Neuron (in vitro differentiated cells): Measurements from ENCODE around the gene IER3.
A peak's percentile ranks its signal among the peaks of the same experiment; 100 is the strongest.

Experiments used
- H2AFZ ChIP-seq: one replicate; pipeline ENCODE4 v1.6.1; 2013; ENCODE audit warnings: low read depth, mild to moderate bottlenecking, inconsistent platforms, low read length, moderate library complexity
- H3K27me3 ChIP-seq: one replicate; pipeline ENCODE4 v1.6.1; 2013; ENCODE audit warnings: low read length; ENCODE audit not compliant: insufficient read depth
- H3K36me3 ChIP-seq: one replicate; pipeline ENCODE4 v1.6.1; 2013; ENCODE audit warnings: low read length; ENCODE audit not compliant: insufficient read depth
- H3K4me1 ChIP-seq: one replicate; pipeline ENCODE4 v1.6.1; 2013; ENCODE audit warnings: low read length; ENCODE audit not compliant: insufficient read depth
- H3K4me3 ChIP-seq: 2 replicates; pipeline ENCODE4 v1.5.1; 2013; ENCODE audit warnings: mild to moderate bottlenecking, low read length, moderate library complexity
- H3K9me3 ChIP-seq: one replicate; pipeline ENCODE4 v1.6.1; 2013; ENCODE audit warnings: low read length

IER3 gene, protein sequence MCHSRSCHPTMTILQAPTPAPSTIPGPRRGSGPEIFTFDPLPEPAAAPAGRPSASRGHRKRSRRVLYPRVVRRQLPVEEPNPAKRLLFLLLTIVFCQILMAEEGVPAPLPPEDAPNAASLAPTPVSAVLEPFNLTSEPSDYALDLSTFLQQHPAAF

DNA sequence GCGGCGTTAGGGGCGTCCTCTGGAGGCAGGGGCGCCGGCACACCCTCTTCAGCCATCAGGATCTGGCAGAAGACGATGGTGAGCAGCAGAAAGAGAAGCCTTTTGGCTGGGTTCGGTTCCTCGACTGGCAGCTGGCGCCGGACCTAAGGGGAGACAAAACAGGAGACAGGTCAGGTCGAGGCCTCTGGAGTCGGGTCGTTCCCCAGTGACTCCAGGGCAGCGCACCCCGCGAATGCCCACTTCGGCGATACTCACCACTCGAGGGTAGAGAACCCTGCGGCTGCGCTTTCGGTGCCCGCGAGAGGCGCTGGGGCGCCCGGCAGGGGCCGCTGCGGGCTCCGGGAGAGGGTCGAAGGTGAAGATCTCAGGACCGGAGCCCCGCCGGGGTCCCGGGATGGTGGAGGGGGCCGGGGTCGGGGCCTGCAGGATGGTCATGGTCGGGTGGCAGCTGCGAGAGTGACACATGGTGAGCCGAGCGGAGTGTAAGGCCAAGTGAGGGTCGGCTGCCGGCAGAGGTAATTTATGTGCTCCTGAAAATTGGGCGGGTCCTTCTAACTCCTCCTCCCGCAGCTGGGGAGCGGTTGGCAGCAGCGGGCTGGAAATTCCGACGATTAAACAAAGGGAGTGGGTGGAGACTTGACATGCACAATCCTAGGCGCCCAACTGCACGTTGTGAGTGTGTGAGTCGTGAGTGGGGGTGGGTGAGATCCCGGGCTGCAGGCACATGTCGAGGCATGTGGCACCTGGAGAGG is at the start of gene IER3:
Gene IER3 (minus strand): TSS at position 494 of the 752 bp plus-strand sequence. CDS start 29 bp downstream, at position 465.
- H3K9me3 ChIP-seq, result no peaks in the 10 kb centered on the region
- no peaks in the 10 kb centered on the region for H3K27me3 ChIP-seq
- peak within 1 kb of the TSS; percentile 91 for H3K4me3 ChIP-seq

DNA sequence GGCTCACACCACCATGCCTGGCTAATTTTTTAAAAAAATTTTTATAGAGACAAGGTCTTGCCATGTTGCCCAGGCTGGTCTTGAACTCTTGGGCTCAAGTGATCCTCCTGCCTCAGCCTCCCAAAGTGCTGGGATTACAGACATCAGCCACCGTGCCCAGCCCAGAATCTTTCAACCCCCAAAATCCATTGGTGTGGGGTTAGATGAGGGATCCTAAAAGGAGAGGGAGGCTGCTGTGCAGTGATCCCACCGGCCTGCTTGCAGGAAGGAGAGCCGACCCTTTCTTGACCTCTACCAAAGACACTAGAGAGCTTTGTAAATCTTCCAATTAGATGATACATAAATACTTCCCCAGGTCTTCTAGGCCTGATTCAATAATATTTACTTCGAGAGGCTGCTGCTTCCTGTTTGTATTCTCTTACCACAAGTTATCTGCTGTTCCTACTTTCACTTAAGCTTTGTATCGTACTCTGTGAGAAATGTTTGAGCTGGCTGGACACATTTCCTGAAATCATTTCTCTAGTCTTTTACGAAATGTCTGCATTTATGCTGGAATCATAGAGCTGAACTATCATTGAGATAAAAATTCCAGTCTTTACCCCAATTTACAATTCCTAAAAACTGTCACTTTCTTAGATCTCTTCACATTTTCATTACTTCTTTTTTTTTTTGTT is 49.3 kb upstream of the IER3 start:
- H2AFZ ChIP-seq, result no peak overlapping the region
- no peaks in the 10 kb centered on the region for H3K27me3 ChIP-seq
- no peaks in the 10 kb centered on the region for H3K4me1 ChIP-seq
- no peaks in the 10 kb centered on the region for H3K36me3 ChIP-seq
- H3K4me3 ChIP-seq, result no peak overlapping the region
- H3K9me3 ChIP-seq, result no peaks in the 10 kb centered on the region

More for the DNA sequence above, at the start of gene IER3:
- Histone ChIP-seq H3K36me3 (peaks cover 19% of the 10 kb centered on the region), H2AFZ (peak within 1 kb of the TSS; percentile 84), H3K4me1 (peaks cover 21% of the 10 kb centered on the region)

DNA sequence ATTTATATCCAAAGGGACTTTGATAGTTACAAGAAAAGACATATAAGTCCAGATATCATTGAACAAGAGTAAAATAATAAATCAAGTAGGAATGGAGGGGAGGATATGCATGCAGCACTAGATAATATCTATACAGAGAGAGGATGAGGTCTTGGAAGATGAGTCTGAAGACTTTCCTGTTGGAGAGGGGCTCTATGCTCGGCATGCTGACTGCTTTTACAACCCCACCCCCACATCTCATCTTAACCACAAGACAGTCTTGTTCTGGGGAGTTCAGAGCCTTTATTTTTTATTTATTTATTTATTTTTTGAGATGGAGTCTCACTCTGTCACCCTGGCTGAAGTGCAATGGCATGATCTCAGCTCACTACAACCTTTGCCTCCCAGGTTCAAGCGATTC is 48.4 kb upstream of the IER3 start:
- H3K4me3 ChIP-seq, result no peak overlapping the region
- H3K36me3 ChIP-seq, result no peaks in the 10 kb centered on the region
- no peaks in the 10 kb centered on the region for H3K9me3 ChIP-seq
- no peaks in the 10 kb centered on the region for H3K27me3 ChIP-seq
- no peak overlapping the region for H2AFZ ChIP-seq
- H3K4me1 ChIP-seq, result no peaks in the 10 kb centered on the region

DNA sequence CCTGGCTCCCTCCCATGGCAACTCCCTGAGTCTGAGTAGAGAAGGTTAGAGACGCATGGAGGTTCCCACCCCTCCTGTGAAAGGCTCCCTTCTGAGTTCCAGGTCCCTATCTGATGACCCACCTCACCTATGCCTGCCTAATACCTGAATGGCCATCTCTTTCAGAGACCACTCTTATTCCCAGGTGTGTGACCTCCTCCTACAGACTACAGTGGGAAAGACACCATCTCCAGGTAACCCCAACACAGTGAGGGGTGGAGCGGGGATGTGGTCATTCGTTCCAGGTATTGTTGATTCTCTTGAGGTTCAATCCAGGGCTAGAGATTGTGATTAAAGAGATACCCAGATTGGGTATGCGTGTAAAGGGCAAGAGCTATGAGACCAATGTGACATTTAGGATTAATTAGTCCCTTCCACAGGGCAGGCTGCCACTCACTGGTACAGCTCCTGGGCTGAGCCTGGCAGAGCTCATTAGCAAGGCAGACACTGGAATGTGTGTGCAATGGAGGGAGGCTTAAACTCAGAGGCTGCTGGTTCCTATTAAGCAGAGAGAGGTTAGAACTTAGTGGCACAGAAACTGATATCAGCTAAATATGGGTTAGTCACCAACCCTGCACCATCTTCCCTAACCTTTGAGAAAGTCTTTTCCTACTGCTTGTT is 46.5 kb upstream of the IER3 start:
- Histone ChIP-seq H3K27me3 (no peaks in the 10 kb centered on the region), H2AFZ (no peak overlapping the region), H3K4me1 (no peaks in the 10 kb centered on the region), H3K9me3 (no peaks in the 10 kb centered on the region), H3K36me3 (no peaks in the 10 kb centered on the region), H3K4me3 (no peak overlapping the region)

DNA sequence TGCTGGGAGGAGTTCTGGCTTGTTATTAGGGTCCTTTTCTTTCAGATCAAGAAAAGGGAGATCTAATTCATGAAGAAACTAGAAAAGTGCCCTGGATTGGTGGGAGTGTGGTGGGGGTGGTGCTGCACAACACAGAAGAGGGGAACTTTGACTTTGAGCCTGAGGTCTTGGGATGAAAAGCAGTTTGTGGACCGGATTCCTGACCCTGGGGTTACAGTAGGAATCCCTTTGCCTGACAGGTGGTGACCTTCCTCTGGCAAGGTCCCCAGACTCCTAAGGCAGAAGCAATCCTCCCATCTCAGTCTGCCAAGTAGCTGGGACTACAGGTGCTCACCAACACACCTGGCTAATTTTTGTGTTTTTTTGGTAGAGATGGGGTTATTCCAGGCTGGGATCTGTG is 45.3 kb upstream of the IER3 start:
- Histone ChIP-seq H3K4me1 (no peaks in the 10 kb centered on the region), H3K27me3 (no peaks in the 10 kb centered on the region)

DNA sequence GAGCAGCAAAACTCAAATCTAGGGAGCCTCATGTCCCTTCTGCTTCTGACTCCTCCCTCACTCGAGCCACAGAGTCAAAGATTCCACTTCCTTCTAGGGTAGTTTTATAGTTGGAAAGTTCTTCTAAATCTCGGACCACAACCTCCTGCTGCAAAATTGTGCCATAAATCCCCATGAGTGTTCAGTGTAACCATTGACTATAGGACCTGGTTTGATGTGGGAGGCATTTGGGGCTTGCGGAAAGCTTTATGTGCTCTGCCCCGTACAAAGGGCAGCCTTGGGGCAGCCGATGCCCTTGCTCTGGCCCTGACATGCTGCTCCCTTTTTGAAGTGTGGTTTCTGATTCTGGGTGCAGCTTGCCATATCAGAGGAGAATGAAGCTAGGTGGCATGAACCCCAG is 43.6 kb upstream of the IER3 start:
- no peak overlapping the region for H2AFZ ChIP-seq
- no peaks in the 10 kb centered on the region for H3K4me1 ChIP-seq
- H3K9me3 ChIP-seq, result peaks cover 4% of the 10 kb centered on the region
- H3K4me3 ChIP-seq, result no peak overlapping the region
- no peaks in the 10 kb centered on the region for H3K36me3 ChIP-seq
- no peaks in the 10 kb centered on the region for H3K27me3 ChIP-seq

More for the DNA sequence above, 45.3 kb upstream of the IER3 start:
- no peaks in the 10 kb centered on the region for H3K36me3 ChIP-seq
- H2AFZ ChIP-seq, result no peak overlapping the region
- H3K4me3 ChIP-seq, result no peak overlapping the region
- peaks cover 4% of the 10 kb centered on the region for H3K9me3 ChIP-seq

DNA sequence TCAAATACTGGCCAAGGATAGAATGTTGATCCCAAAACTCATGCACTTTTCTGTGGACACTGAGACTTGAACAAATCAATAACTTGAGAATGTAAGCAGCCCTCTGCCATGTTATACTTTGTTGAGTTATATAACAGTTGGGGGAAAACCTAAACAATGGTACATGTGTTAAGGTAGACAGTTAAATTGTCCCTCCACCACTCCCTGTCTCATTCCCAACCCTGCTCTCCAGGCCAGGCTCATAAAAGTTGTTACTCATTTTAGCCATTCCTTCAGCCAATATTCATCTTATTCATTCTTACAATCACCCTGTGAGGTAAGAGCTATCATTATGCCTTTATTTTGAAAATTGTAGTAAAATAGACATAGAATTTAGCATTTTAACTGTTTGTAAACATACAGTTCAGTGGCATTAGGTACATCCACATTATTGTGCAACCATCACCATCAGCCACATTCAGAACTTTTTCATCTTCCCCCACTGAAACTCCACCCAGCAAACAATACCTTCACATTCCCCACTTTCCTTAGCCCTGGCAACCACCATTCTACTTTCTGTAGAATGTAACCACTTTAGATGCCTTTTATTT is 38.2 kb upstream of the IER3 start:
- H3K27me3 ChIP-seq, result no peaks in the 10 kb centered on the region
- no peaks in the 10 kb centered on the region for H3K36me3 ChIP-seq
- no peak overlapping the region for H3K4me3 ChIP-seq
- H3K4me1 ChIP-seq, result no peaks in the 10 kb centered on the region
- H3K9me3 ChIP-seq, result peaks cover 4% of the 10 kb centered on the region
- no peak overlapping the region for H2AFZ ChIP-seq

DNA sequence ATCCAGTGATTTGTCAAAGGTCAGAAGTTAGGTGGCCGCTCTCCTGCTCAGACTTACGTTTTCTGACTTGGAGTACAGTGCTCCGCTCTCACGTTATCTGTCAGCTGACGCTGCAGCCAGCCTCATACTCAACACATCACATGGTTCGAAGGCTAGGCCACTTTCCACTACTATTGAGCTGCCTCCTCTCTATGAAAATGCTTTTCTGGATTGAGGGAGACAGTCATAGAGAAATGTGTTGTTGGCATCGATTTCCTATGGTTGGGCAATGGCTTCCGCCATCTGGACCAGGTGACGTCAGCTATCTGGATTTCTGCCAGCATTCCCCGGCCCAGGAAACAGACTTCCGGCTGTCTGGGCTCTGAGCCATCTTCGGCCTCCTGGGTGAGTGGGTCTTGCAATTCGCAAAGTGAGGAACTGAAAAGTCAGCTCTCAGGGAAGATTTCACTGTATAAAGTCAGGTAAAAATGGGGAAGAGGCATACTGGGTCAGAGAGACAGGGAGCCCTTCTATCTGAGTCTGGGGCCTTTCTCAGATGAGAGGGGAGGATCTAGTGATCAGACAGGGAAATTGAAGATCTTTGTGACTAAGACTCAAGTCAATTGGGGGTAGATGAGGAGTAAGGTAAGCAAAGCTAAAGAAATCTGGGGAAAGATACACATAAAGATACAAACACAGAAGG is 37.5 kb upstream of the IER3 start:
- no peak overlapping the region for H2AFZ ChIP-seq
- H3K4me1 ChIP-seq, result no peaks in the 10 kb centered on the region
- H3K36me3 ChIP-seq, result no peaks in the 10 kb centered on the region
- no peaks in the 10 kb centered on the region for H3K27me3 ChIP-seq
- peaks cover 4% of the 10 kb centered on the region for H3K9me3 ChIP-seq
- H3K4me3 ChIP-seq, result no peak overlapping the region

DNA sequence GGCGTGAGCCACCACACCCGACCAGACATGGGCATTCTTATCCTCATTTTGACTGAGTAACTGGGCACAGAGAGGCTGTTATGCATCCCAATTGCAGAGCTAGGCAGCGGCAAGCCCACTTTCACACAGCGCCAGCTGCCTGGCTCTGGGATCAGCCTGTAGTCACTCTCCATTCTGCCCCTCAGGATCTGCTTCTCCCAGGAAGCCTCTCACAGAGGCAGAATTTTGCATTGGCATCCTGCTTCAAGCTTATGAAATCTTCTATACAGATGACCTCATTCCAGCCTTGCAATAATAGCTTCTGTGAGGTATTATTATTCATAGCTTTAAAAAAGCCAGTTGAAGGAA is 37.0 kb upstream of the IER3 start:
- no peaks in the 10 kb centered on the region for H3K27me3 ChIP-seq
- no peak overlapping the region for H2AFZ ChIP-seq
- H3K9me3 ChIP-seq, result peaks cover 4% of the 10 kb centered on the region
- H3K36me3 ChIP-seq, result no peaks in the 10 kb centered on the region
- no peaks in the 10 kb centered on the region for H3K4me1 ChIP-seq
- H3K4me3 ChIP-seq, result no peak overlapping the region

DNA sequence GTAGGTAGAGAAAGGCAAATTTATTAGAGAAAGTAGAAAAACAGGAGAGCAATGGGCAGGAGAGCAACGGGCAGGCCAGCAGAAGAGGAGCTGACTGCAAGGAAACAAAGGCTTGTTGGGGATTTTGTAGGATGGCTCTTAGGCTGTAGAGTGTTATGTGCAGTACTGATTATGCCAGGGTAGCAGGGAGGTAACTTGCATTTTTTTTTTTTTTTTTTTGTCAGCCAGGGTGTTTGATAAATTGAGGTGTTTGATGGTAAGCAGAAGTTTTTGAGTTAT is 36.2 kb upstream of the IER3 start:
- Histone ChIP-seq H3K27me3 (no peaks in the 10 kb centered on the region), H3K4me3 (no peak overlapping the region), H3K9me3 (peaks cover 4% of the 10 kb centered on the region), H3K4me1 (no peaks in the 10 kb centered on the region), H3K36me3 (no peaks in the 10 kb centered on the region), H2AFZ (no peak overlapping the region)

DNA sequence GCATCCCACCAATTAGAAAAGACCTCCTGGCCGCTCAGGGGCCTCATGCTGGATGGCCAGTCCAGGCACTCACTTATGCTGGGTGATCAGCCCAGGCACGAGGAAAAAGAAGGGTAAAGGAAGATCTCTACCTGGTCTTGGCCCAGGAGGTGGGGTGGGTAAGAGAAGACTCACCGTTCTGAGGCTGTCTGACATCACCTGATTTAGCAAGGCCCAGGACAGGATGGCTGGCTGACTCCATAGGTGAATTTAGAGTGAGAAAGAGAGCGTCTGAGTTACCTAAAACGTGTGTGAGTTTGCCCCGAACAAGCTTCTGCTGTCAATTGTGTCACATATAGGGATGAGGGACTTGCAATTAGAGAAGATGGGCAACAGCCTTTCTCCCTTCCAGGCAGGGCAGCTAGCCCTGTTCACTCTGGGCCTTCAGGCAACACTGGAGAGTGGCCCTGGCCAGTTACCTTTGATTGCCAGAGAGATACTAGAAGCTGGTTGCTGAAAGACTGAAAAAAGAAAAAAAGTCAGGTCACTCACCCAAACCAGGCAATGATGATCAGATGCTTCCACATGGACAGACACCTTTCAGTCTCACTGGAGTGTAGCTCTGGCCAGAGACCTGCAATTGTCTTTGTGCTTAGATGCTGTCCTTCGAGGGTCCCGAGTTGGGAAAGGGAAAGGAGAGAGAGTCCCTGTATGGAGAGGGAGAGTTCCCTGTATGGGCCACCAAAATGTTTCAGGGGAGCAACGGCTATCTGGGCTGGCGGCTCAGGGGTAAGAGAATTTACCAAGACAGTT is 35.7 kb upstream of the IER3 start:
- Histone ChIP-seq H3K4me3 (no peak overlapping the region), H2AFZ (no peak overlapping the region), H3K36me3 (no peaks in the 10 kb centered on the region), H3K4me1 (no peaks in the 10 kb centered on the region), H3K27me3 (no peaks in the 10 kb centered on the region), H3K9me3 (peaks cover under 1% of the 10 kb centered on the region)

DNA sequence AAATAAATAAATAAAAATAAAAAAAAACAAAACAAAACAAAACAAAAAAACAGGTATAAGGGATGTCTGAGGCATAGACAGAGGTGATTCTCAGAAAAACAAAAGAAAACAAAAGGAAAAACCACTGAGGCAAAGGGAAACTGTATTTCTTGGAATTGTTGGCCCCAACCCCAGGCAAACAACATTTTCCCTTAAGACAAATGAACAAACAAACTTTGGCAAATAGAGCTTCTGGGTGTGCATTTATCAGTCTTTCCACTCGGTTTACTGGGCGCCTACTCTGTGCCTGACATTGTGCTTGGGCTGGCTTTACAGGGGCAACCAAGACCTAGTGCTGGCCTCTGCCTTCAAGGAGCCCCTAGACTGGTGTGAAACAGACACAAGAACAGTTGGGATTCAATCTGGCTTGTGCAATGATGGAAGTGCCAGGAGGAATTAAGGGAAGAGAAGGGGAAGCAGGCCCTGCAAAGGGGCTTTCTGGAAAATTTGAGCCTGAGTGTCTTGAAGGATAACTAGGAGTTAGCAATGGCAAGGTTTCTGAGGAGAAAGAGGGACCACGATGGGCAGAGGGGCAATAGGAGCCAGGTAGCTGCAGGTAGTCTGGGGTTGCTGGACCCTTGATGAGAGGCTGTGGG is 33.8 kb upstream of the IER3 start:
- Histone ChIP-seq H3K9me3 (no peaks in the 10 kb centered on the region), H3K36me3 (no peaks in the 10 kb centered on the region), H3K4me3 (no peak overlapping the region), H3K4me1 (no peaks in the 10 kb centered on the region), H2AFZ (no peak overlapping the region), H3K27me3 (no peaks in the 10 kb centered on the region)
